ENCODE measurements around the gene TCP11L2. TPM values are rescaled to one million over a fixed set of nuclear protein-coding genes. Genes with fewer than 3 reads are reported as not detected.
A peak's percentile ranks its signal among the peaks of the same experiment; 100 is the strongest.

Gene TCP11L2
- total and polyA plus RNA-seq, 2 of the 13 experiments (the other 11 are each of a cell fraction or from before 2014, with no cell fraction given): 4.6 to 24.1 TPM

DNA sequence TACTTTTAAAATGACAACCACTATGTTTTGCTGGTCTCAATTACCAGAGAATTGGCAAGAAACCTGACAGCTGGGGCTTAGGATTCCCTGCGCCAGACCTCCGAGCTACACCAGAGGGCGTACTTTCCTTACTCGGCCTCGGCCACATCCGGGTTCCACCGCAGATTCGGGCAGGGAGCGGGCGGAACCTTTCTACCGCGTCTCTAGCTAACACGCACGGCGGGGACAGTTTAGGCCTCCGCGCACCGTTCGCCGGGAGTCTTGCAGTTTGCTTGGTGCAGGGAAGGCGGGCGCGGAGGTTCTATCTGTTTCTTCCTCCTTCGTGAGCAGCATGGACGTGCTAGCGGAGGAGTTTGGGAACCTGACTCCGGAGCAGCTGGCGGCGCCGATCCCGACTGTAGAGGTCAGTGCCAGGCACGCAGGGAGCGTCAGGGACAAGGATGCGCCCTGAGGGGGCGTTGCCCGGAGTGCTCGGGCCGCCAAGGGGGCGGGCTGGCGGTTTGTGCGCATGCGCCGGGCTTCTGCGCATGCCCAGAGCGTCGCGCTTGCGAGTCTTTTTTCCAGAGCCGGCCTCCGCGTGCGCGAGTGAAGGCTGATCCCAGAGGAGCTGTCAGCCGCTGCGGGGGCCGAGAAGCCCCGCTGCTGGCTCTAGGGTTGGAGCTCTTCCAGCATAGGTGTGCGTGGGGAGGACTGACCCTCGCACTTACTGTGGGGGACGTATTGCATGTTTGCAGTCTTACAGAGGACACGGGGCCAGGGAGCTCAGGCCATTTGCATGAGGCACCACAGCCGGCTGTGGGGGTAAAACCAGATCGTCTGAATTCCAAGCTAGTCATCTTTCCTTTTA lies 55.2 kb downstream of the TCP11L2 start, which contains the start of gene POLR3B (continued):
- TF ChIP-seq, protein P1, sequence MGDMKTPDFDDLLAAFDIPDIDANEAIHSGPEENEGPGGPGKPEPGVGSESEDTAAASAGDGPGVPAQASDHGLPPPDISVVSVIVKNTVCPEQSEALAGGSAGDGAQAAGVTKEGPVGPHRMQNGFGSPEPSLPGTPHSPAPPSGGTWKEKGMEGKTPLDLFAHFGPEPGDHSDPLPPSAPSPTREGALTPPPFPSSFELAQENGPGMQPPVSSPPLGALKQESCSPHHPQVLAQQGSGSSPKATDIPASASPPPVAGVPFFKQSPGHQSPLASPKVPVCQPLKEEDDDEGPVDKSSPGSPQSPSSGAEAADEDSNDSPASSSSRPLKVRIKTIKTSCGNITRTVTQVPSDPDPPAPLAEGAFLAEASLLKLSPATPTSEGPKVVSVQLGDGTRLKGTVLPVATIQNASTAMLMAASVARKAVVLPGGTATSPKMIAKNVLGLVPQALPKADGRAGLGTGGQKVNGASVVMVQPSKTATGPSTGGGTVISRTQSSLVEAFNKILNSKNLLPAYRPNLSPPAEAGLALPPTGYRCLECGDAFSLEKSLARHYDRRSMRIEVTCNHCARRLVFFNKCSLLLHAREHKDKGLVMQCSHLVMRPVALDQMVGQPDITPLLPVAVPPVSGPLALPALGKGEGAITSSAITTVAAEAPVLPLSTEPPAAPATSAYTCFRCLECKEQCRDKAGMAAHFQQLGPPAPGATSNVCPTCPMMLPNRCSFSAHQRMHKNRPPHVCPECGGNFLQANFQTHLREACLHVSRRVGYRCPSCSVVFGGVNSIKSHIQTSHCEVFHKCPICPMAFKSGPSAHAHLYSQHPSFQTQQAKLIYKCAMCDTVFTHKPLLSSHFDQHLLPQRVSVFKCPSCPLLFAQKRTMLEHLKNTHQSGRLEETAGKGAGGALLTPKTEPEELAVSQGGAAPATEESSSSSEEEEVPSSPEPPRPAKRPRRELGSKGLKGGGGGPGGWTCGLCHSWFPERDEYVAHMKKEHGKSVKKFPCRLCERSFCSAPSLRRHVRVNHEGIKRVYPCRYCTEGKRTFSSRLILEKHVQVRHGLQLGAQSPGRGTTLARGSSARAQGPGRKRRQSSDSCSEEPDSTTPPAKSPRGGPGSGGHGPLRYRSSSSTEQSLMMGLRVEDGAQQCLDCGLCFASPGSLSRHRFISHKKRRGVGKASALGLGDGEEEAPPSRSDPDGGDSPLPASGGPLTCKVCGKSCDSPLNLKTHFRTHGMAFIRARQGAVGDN (CRISPR knock-in tag; IDR thresholded peaks at IDR 0.05): peak; percentile 98
- peak; percentile 77 for TF ChIP-seq RXRB (CRISPR knock-in tag; IDR thresholded peaks at IDR 0.05; ENCODE audit: borderline replicate concordance)
- no peak; the same call in 1 of the 2 replicates for TF ChIP-seq ZNF253 (CRISPR knock-in tag; IDR thresholded peaks at IDR 0.05; ENCODE audit: borderline replicate concordance)
- peak; percentile 80; the same call in 1 of the 2 replicates for TF ChIP-seq ZNF34 (CRISPR knock-in tag; IDR thresholded peaks at IDR 0.05; ENCODE audit: borderline replicate concordance)
- peak; percentile 85 for TF ChIP-seq PHF5A (CRISPR knock-in tag; IDR thresholded peaks at IDR 0.05; ENCODE audit: low read depth, unreplicated experiment)
- 0 out of 2 replicates have a peak, but pooled peaks have one; percentile 75 for TF ChIP-seq ZNF570 (CRISPR knock-in tag; IDR thresholded peaks at IDR 0.05; ENCODE audit: borderline replicate concordance)
- TF ChIP-seq, protein P2, sequence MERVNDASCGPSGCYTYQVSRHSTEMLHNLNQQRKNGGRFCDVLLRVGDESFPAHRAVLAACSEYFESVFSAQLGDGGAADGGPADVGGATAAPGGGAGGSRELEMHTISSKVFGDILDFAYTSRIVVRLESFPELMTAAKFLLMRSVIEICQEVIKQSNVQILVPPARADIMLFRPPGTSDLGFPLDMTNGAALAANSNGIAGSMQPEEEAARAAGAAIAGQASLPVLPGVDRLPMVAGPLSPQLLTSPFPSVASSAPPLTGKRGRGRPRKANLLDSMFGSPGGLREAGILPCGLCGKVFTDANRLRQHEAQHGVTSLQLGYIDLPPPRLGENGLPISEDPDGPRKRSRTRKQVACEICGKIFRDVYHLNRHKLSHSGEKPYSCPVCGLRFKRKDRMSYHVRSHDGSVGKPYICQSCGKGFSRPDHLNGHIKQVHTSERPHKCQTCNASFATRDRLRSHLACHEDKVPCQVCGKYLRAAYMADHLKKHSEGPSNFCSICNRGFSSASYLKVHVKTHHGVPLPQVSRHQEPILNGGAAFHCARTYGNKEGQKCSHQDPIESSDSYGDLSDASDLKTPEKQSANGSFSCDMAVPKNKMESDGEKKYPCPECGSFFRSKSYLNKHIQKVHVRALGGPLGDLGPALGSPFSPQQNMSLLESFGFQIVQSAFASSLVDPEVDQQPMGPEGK (CRISPR knock-in tag; IDR thresholded peaks at IDR 0.05): peak; percentile 49
- TF ChIP-seq PHF8 (CRISPR knock-in tag; IDR thresholded peaks at IDR 0.05): peak; percentile 99
- TF ChIP-seq, protein P3, sequence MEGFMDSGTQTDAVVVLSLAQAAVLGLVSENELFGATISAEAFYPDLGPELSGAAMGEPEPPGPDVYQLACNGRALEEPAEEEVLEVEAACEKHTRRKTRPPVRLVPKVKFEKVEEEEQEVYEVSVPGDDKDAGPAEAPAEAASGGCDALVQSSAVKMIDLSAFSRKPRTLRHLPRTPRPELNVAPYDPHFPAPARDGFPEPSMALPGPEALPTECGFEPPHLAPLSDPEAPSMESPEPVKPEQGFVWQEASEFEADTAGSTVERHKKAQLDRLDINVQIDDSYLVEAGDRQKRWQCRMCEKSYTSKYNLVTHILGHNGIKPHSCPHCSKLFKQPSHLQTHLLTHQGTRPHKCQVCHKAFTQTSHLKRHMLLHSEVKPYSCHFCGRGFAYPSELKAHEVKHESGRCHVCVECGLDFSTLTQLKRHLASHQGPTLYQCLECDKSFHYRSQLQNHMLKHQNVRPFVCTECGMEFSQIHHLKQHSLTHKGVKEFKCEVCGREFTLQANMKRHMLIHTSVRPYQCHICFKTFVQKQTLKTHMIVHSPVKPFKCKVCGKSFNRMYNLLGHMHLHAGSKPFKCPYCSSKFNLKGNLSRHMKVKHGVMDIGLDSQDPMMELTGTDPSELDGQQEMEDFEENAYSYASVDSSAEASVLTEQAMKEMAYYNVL (CRISPR knock-in tag; IDR thresholded peaks at IDR 0.05; ENCODE audit: borderline replicate concordance): peak; percentile 80; the same call in 1 of the 2 replicates
- peak; percentile 89 for TF ChIP-seq ZNF772 (CRISPR knock-in tag; IDR thresholded peaks at IDR 0.05)
- TF ChIP-seq MYNN (CRISPR knock-in tag; IDR thresholded peaks at IDR 0.05; ENCODE audit: low read depth): no peak
- TF ChIP-seq ZNF614 (CRISPR knock-in tag; IDR thresholded peaks at IDR 0.05; ENCODE audit: borderline replicate concordance): peak; percentile 92
- TF ChIP-seq, protein P4, sequence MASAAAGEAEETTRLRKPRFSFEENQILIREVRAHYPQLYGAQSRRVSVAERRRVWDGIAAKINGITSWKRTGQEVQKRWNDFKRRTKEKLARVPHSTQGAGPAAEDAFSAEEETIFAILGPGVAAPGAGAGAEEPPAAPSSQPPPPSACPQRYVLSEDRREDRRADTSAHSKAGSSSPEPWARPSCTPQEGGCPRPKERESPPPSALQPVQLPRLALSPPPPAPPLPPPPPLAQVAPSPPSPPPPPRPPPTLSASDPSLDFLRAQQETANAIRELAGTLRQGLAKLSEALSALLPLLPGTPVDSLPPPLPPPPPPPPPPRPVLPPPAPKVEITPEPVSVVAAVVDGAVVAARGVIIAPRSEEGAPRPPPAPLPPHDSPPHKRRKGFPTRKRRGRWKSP (CRISPR knock-in tag; IDR thresholded peaks at IDR 0.05): peak; percentile 78
- TF ChIP-seq ZNF513 (CRISPR knock-in tag; conservative IDR thresholded peaks at IDR 0.05): no peak
- TF ChIP-seq ZNF225 (CRISPR knock-in tag; IDR thresholded peaks at IDR 0.05): peak; percentile 84
- peak; percentile 78 for TF ChIP-seq ZNF274 (CRISPR knock-in tag; IDR thresholded peaks at IDR 0.05)
